ENCODE data around the gene SDK1. TPM values are rescaled to one million over a fixed set of nuclear protein-coding genes. Genes with fewer than 3 reads are reported as not detected.

Gene SDK1
- total and polyA plus RNA-seq, 7 experiments from 2014 or later, result 0.07 to 2.5 (median 0.54) TPM

GRCh38 chr7:3549601-3550000 lies 248.5 kb downstream of the SDK1 start:
- Mint-ChIP-seq H3K36me3 (peaks cover 0 to 7% (median 0%) of the 10 kb centered on the region in 5 donors), H3K4me1 (peaks cover 0 to 7% (median 0%) of the 10 kb centered on the region in 7 donors)
- CTCF ChIA-PET, result no interaction called here

GRCh38 chr7:3551536-3551935 lies 250.5 kb downstream of the SDK1 start:
- DNase-seq, result no peak
- Histone ChIP-seq H3K4me3 (ENCODE audit: low read length) (no peak overlapping the region), H3K27me3 (ENCODE audit: control insufficient read depth in 2 of 2, insufficient read depth in 2 of 2, low read length in 2 of 2) (no peaks in the 10 kb centered on the region), H3K4me1 (ENCODE audit: control insufficient read depth in 2 of 2, insufficient read depth in 2 of 2, low read length in 2 of 2) (no peaks in the 10 kb centered on the region), H3K36me3 (ENCODE audit: control insufficient read depth in 2 of 3, insufficient read depth in 3 of 3, low read length in 3 of 3) (no peaks in the 10 kb centered on the region), H3K27ac (ENCODE audit: low read depth, low read length) (no peak overlapping the region), H3K9me3 (ENCODE audit: control insufficient read depth in 2 of 3, low read length in 3 of 3) (no peaks in the 10 kb centered on the region)
- peaks cover 0 to 12% (median 0%) of the 10 kb centered on the region in 11 donors for H3K9me3 Mint-ChIP-seq
- POLR2A ChIA-PET, result no interaction called here
- peaks cover 0 to 10% (median 0%) of the 10 kb centered on the region in 5 donors for H3K27me3 Mint-ChIP-seq
- H3K36me3 Mint-ChIP-seq, result peaks cover 0 to 10% (median 0%) of the 10 kb centered on the region in 5 donors
- no peak overlapping the region for H3K27ac Mint-ChIP-seq
- ATAC-seq, result no peak
- CTCF ChIA-PET, result interaction anchor here (0.6 kb wide), 1 partner anchor 25 kb away, joined by 4 read pairs; no protein-coding TSS in a partner anchor
- no peak overlapping the region for H3K4me3 Mint-ChIP-seq
- no peaks in the 10 kb centered on the region for H3K4me1 Mint-ChIP-seq
- intact Hi-C loops (cut with micrococcal nuclease), result no loop called here

More at GRCh38 chr7:3549601-3550000, 248.5 kb downstream of the SDK1 start:
- Histone ChIP-seq H3K9me3 (ENCODE audit: control insufficient read depth in 2 of 3, low read length in 3 of 3) (no peaks in the 10 kb centered on the region), H3K27me3 (ENCODE audit: control insufficient read depth in 2 of 2, insufficient read depth in 2 of 2, low read length in 2 of 2) (no peaks in the 10 kb centered on the region), H3K36me3 (ENCODE audit: control insufficient read depth in 2 of 3, insufficient read depth in 3 of 3, low read length in 3 of 3) (no peaks in the 10 kb centered on the region), H3K27ac (ENCODE audit: low read depth, low read length) (no peak overlapping the region), H3K4me1 (ENCODE audit: control insufficient read depth in 2 of 2, insufficient read depth in 2 of 2, low read length in 2 of 2) (no peaks in the 10 kb centered on the region), H3K4me3 (ENCODE audit: low read length) (no peak overlapping the region)
- intact Hi-C loops (cut with micrococcal nuclease), result no loop called here
- Mint-ChIP-seq H3K4me3 (no peak overlapping the region), H3K27ac (no peak overlapping the region), H3K27me3 (peaks cover 0 to 10% (median 0%) of the 10 kb centered on the region in 5 donors), H3K9me3 (peaks cover 0 to 2% (median 0%) of the 10 kb centered on the region in 11 donors)
- ATAC-seq, result no peak
- DNase-seq, result no peak
- POLR2A ChIA-PET, result no interaction called here

GRCh38 chr7:3552499-3552898 lies 251.4 kb downstream of the SDK1 start:
- ATAC-seq, result no peak

GRCh38 chr7:3558400-3558799 lies 257.3 kb downstream of the SDK1 start:
- CTCF ChIA-PET, result no interaction called here
- Mint-ChIP-seq H3K36me3 (peaks cover 0 to 10% (median 0%) of the 10 kb centered on the region in 5 donors), H3K4me3 (no peak overlapping the region), H3K9me3 (peaks cover 0 to 12% (median 0%) of the 10 kb centered on the region in 11 donors), H3K27ac (peak overlapping the region in 2 of 9 donors; percentile 10 to 47), H3K27me3 (peaks cover 0 to 3% (median 0%) of the 10 kb centered on the region in 5 donors), H3K4me1 (peaks cover 0 to 18% (median 9%) of the 10 kb centered on the region in 7 donors)
- no peak for ATAC-seq
- POLR2A ChIA-PET, result no interaction called here
- H3K27ac ChIP-seq (ENCODE audit: low read depth, low read length), result no peak overlapping the region
- H3K9me3 ChIP-seq (ENCODE audit: control insufficient read depth in 2 of 3, low read length in 3 of 3), result no peaks in the 10 kb centered on the region
- no peak for DNase-seq
- H3K4me1 ChIP-seq (ENCODE audit: control insufficient read depth in 2 of 2, insufficient read depth in 2 of 2, low read length in 2 of 2), result no peaks in the 10 kb centered on the region
- intact Hi-C loops (cut with micrococcal nuclease), result no loop called here
- H3K27me3 ChIP-seq (ENCODE audit: control insufficient read depth in 2 of 2, insufficient read depth in 2 of 2, low read length in 2 of 2), result no peaks in the 10 kb centered on the region
- no peak overlapping the region for H3K4me3 ChIP-seq (ENCODE audit: low read length)
- no peaks in the 10 kb centered on the region for H3K36me3 ChIP-seq (ENCODE audit: control insufficient read depth in 2 of 3, insufficient read depth in 3 of 3, low read length in 3 of 3)

More at GRCh38 chr7:3552499-3552898, 251.4 kb downstream of the SDK1 start:
- Mint-ChIP-seq H3K4me3 (no peak overlapping the region), H3K9me3 (peaks cover 0 to 12% (median 0%) of the 10 kb centered on the region in 11 donors), H3K36me3 (peaks cover 0 to 10% (median 0%) of the 10 kb centered on the region in 5 donors), H3K27ac (no peak overlapping the region), H3K27me3 (peaks cover 0 to 10% (median 0%) of the 10 kb centered on the region in 5 donors), H3K4me1 (no peaks in the 10 kb centered on the region)
- no peak overlapping the region for H3K4me3 ChIP-seq (ENCODE audit: low read length)
- intact Hi-C loops (cut with micrococcal nuclease), result no loop called here
- H3K27me3 ChIP-seq (ENCODE audit: control insufficient read depth in 2 of 2, insufficient read depth in 2 of 2, low read length in 2 of 2), result no peaks in the 10 kb centered on the region
- no peaks in the 10 kb centered on the region for H3K9me3 ChIP-seq (ENCODE audit: control insufficient read depth in 2 of 3, low read length in 3 of 3)
- H3K36me3 ChIP-seq (ENCODE audit: control insufficient read depth in 2 of 3, insufficient read depth in 3 of 3, low read length in 3 of 3), result no peaks in the 10 kb centered on the region
- ChIA-PET CTCF (no interaction called here), POLR2A (no interaction called here)
- H3K27ac ChIP-seq (ENCODE audit: low read depth, low read length), result no peak overlapping the region
- DNase-seq, result no peak
- H3K4me1 ChIP-seq (ENCODE audit: control insufficient read depth in 2 of 2, insufficient read depth in 2 of 2, low read length in 2 of 2), result no peaks in the 10 kb centered on the region

- H3K36me3 ChIP-seq (ENCODE audit: control insufficient read depth in 2 of 3, insufficient read depth in 3 of 3, low read length in 3 of 3), result no peaks in the 10 kb centered on the region
- ChIA-PET POLR2A (no interaction called here), CTCF (interaction anchor here (0.7 kb wide), 1 partner anchor 1714 kb away, joined by 5 read pairs; no protein-coding TSS in a partner anchor)
- H3K4me3 Mint-ChIP-seq, result peak overlapping the region in 4 of 10 donors; percentile 18 to 47 (median 35)
- no peaks in the 10 kb centered on the region for H3K9me3 ChIP-seq (ENCODE audit: control insufficient read depth in 2 of 3, low read length in 3 of 3)
- H3K27ac ChIP-seq (ENCODE audit: low read depth, low read length), result no peak overlapping the region
- intact Hi-C loops (cut with micrococcal nuclease), result no loop called here
- H3K27me3 ChIP-seq (ENCODE audit: control insufficient read depth in 2 of 2, insufficient read depth in 2 of 2, low read length in 2 of 2), result no peaks in the 10 kb centered on the region
- H3K9me3 Mint-ChIP-seq, result peaks cover 0 to 12% (median 0%) of the 10 kb centered on the region in 11 donors
- no peak overlapping the region for H3K4me3 ChIP-seq (ENCODE audit: low read length)
- ATAC-seq, result no peak
- H3K36me3 Mint-ChIP-seq, result peaks cover 0 to 6% (median 0%) of the 10 kb centered on the region in 5 donors
- H3K27ac Mint-ChIP-seq, result no peak overlapping the region
- H3K27me3 Mint-ChIP-seq, result peaks cover 0 to 3% (median 0%) of the 10 kb centered on the region in 5 donors
- H3K4me1 Mint-ChIP-seq, result peaks cover 0 to 25% (median 13%) of the 10 kb centered on the region in 7 donors
- H3K4me1 ChIP-seq (ENCODE audit: control insufficient read depth in 2 of 2, insufficient read depth in 2 of 2, low read length in 2 of 2), result no peaks in the 10 kb centered on the region
- DNase-seq, result peak in 3 of 9 donors; percentile 3 to 32 (median 22)
Measured at GRCh38 chr7:3559278-3559677, 258.2 kb downstream of the SDK1 start.

GRCh38 chr7:3560495-3560894 lies 259.4 kb downstream of the SDK1 start:
- Histone ChIP-seq H3K4me1 (ENCODE audit: control insufficient read depth in 2 of 2, insufficient read depth in 2 of 2, low read length in 2 of 2) (peaks cover 0 to 3% of the 10 kb centered on the region in 2 donors), H3K27me3 (ENCODE audit: control insufficient read depth in 2 of 2, insufficient read depth in 2 of 2, low read length in 2 of 2) (no peaks in the 10 kb centered on the region), H3K4me3 (ENCODE audit: low read length) (no peak overlapping the region), H3K27ac (ENCODE audit: low read depth, low read length) (no peak overlapping the region), H3K36me3 (ENCODE audit: control insufficient read depth in 2 of 3, insufficient read depth in 3 of 3, low read length in 3 of 3) (no peaks in the 10 kb centered on the region), H3K9me3 (ENCODE audit: control insufficient read depth in 2 of 3, low read length in 3 of 3) (no peaks in the 10 kb centered on the region)
- ChIA-PET CTCF (no interaction called here), POLR2A (no interaction called here)
- no peak for ATAC-seq
- Mint-ChIP-seq H3K4me1 (peaks cover 0 to 36% (median 22%) of the 10 kb centered on the region in 7 donors), H3K36me3 (no peaks in the 10 kb centered on the region), H3K9me3 (peaks cover 0 to 7% (median 0%) of the 10 kb centered on the region in 11 donors), H3K27me3 (peaks cover 0 to 3% (median 0%) of the 10 kb centered on the region in 5 donors), H3K4me3 (peak overlapping the region in 1 of 10 donors; percentile 3), H3K27ac (peak overlapping the region in 1 of 9 donors; percentile 11)
- DNase-seq, result no peak
- intact Hi-C loops (cut with micrococcal nuclease), result no loop called here

GRCh38 chr7:3561932-3562331 lies 260.9 kb downstream of the SDK1 start:
- no peak overlapping the region for H3K4me3 Mint-ChIP-seq
- H3K4me1 Mint-ChIP-seq, result peaks cover 0 to 38% (median 22%) of the 10 kb centered on the region in 7 donors
- H3K9me3 Mint-ChIP-seq, result peaks cover 0 to 1% (median 0%) of the 10 kb centered on the region in 11 donors
- no peak for DNase-seq
- H3K27me3 Mint-ChIP-seq, result peaks cover 0 to 3% (median 0%) of the 10 kb centered on the region in 5 donors
- ATAC-seq, result no peak
- Histone ChIP-seq H3K4me3 (ENCODE audit: low read length) (no peak overlapping the region), H3K9me3 (ENCODE audit: control insufficient read depth in 2 of 3, low read length in 3 of 3) (no peaks in the 10 kb centered on the region), H3K27me3 (ENCODE audit: control insufficient read depth in 2 of 2, insufficient read depth in 2 of 2, low read length in 2 of 2) (no peaks in the 10 kb centered on the region), H3K27ac (ENCODE audit: low read depth, low read length) (no peak overlapping the region), H3K4me1 (ENCODE audit: control insufficient read depth in 2 of 2, insufficient read depth in 2 of 2, low read length in 2 of 2) (peaks cover 0 to 3% of the 10 kb centered on the region in 2 donors), H3K36me3 (ENCODE audit: control insufficient read depth in 2 of 3, insufficient read depth in 3 of 3, low read length in 3 of 3) (no peaks in the 10 kb centered on the region)
- ChIA-PET CTCF (no interaction called here), POLR2A (no interaction called here)
- intact Hi-C loops (cut with micrococcal nuclease), result no loop called here
- no peak overlapping the region for H3K27ac Mint-ChIP-seq
- H3K36me3 Mint-ChIP-seq, result no peaks in the 10 kb centered on the region

All from naive thymus-derived CD4-positive, alpha-beta T cell (primary cell).